ENCODE data around the gene MTA1. TPM values are rescaled to one million over a fixed set of nuclear protein-coding genes. Genes with fewer than 3 reads are reported as not detected.

Gene MTA1
- total and polyA plus RNA-seq, 2 of the 8 experiments (the other 6 are each of a cell fraction or from before 2014, with no cell fraction given), result 73.9 to 221 TPM

DNA sequence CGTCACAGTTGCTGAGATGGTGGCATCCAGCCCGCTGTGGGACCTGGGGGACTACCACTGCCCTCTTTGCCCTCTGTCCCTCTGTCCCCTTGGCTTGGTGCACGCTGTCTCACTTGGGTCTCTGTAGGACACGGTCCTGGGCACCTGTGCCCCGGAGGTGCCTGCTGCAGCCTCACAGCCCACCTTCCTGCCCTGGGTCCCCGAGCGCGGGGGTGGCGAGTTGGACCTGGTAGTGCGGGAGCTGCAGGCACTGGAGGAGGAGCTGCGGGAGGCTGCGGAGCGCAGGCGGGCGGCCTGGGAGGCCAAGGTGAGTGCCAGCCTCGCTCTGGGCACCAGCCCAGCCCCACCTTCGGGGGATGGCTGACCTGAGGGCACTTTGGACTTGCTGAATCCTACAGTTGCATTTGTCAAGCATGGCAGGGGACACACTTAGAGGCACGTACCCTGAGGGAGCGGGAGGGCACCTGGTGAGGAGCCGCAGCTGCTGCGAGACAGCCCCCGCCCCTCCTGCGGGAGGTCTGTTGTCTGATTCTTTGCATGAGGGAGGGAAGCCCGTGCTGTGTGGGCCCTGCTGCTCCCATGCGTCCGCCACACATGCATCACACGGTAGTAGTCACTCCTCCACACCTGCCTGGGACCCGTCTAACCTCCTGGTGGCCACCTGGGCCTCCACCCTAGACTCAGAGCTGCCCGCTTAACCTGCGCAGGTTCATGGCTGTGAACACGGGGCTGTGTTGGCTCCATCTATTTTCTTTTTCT, 78.2 kb downstream of the MTA1 start:
- ChIA-PET POLR2A (ENCODE audit: partially characterized antibody) (no interaction called here), CTCF (ENCODE audit: partially characterized antibody) (interaction anchor here (0.6 kb wide), 1 partner anchor 938 kb away, joined by 3 read pairs; no protein-coding TSS in a partner anchor)
- Histone ChIP-seq H3K4me2 (ENCODE audit: insufficient read depth in 1 of 2, low read depth in 2 of 2, low read length in 2 of 2) (no peak overlapping the region), H3K9ac (replicated peaks in 1 of 4; ENCODE audit: extremely low read depth in 1 of 4, low read depth in 3 of 4, low read length in 3 of 4) (no peak overlapping the region), H2BK12ac (ENCODE audit: low read depth, low read length) (no peak overlapping the region), H2AFZ (ENCODE audit: low read length) (no peak overlapping the region), H3K23me2 (ENCODE audit: low read depth, low read length) (no peaks in the 10 kb centered on the region), H3K18ac (ENCODE audit: extremely low read depth, low read length) (no peak overlapping the region), H3K14ac (ENCODE audit: insufficient read length) (no peak overlapping the region), H2BK15ac (ENCODE audit: low read length) (no peak overlapping the region), H2BK20ac (ENCODE audit: low read length) (no peak overlapping the region), H3K36me3 (ENCODE audit: control insufficient read depth in 2 of 4, insufficient read depth in 4 of 4, low read length in 3 of 4) (no peaks in the 10 kb centered on the region; a peak in 1 of 8 replicates), H3K27ac (ENCODE audit: low read depth, low read length) (no peak overlapping the region), H3K23ac (ENCODE audit: insufficient read length) (no peak overlapping the region), H2BK120ac (replicated peaks; ENCODE audit: low read depth, low read length) (no peak overlapping the region), H3K9me3 (ENCODE audit: insufficient read depth in 2 of 2, low read depth in 1 of 2, low read length in 1 of 2) (no peaks in the 10 kb centered on the region), H2BK5ac (ENCODE audit: low read depth, low read length) (no peak overlapping the region), H3K56ac (replicated peaks; ENCODE audit: insufficient read length, low read depth, low read length) (no peak overlapping the region), H2AK5ac (ENCODE audit: low read depth, low read length) (no peak overlapping the region), H4K5ac (ENCODE audit: insufficient read length, low read depth, low read length) (no peak overlapping the region), H3K79me2 (ENCODE audit: control insufficient read depth in 1 of 2, insufficient read depth in 2 of 2, low read length in 2 of 2) (no peaks in the 10 kb centered on the region), H3K27me3 (replicated peaks in 1 of 4; ENCODE audit: control insufficient read depth in 3 of 4, extremely low read depth in 1 of 4, insufficient read depth in 3 of 4, low read length in 3 of 4) (no peaks in the 10 kb centered on the region), H4K8ac (ENCODE audit: extremely low read depth, insufficient read depth, low read length) (no peak overlapping the region), H3K4ac (replicated peaks; ENCODE audit: insufficient read length, low read depth, low read length) (no peak overlapping the region), H3K79me1 (ENCODE audit: low read depth, low read length) (no peaks in the 10 kb centered on the region), H4K20me1 (replicated peaks in 1 of 2; ENCODE audit: control insufficient read depth in 1 of 2, insufficient read depth in 2 of 2, low read length in 2 of 2) (peaks cover 0 to 2% of the 10 kb centered on the region in 2 experiments), H3K4me1 (replicated peaks in 1 of 4; ENCODE audit: control insufficient read depth in 3 of 4, insufficient read depth in 4 of 4, low read length in 3 of 4) (peaks cover 0 to 3% (median 0%) of the 10 kb centered on the region in 4 experiments; a peak in 2 of 7 replicates), H3K4me3 (ENCODE audit: extremely low read depth in 1 of 4, insufficient read depth in 2 of 4, low read depth in 3 of 4, low read length in 4 of 4) (no peak overlapping the region), H4K91ac (replicated peaks; ENCODE audit: insufficient read length, low read length) (no peak overlapping the region)
- TF ChIP-seq SUZ12 (IDR thresholded peaks at IDR 0.05; ENCODE audit: low read length) (no peak), JUND (IDR thresholded peaks at IDR 0.05; ENCODE audit: low read length) (no peak), RXRA (IDR thresholded peaks at IDR 0.05; ENCODE audit: insufficient read depth, low read depth, low read length) (no peak), CBX8 (IDR thresholded peaks at IDR 0.05; ENCODE audit: borderline replicate concordance, low read depth, low read length) (no peak), EP300 (IDR thresholded peaks at IDR 0.05; ENCODE audit: borderline replicate concordance in 1 of 2, low read depth in 2 of 2, low read length in 2 of 2) (no peak), CREB1 (IDR thresholded peaks at IDR 0.05) (no peak), FOSL1 (IDR thresholded peaks at IDR 0.05; ENCODE audit: insufficient read depth, low read depth, low read length) (no peak), TBP (IDR thresholded peaks at IDR 0.05; ENCODE audit: low read depth, low read length) (no peak), TAF1 (IDR thresholded peaks at IDR 0.05; ENCODE audit: low read depth, low read length) (no peak), CHD1 (IDR thresholded peaks at IDR 0.05; ENCODE audit: low read depth, low read length) (no peak), SAP30 (IDR thresholded peaks at IDR 0.05; ENCODE audit: insufficient read depth, insufficient replicate concordance, low read length) (no peak)
- no peak for FAIRE-seq
- no peak for DNase-seq (ENCODE audit: low read depth in 1 of 2, low spot score in 2 of 2)
- WGBS, 2 experiments (ENCODE audit: extremely low coverage in 1 of 2, insufficient coverage in 1 of 2, insufficient read length in 1 of 2, insufficient replicate concordance in 2 of 2, low coverage in 1 of 2, low lambda C conversion rate in 2 of 2, missing lambda C conversion rate in 1 of 2), result 96% methylated on average over 30 of the region's 31 CpGs; no CpG with 5 or more reads in 1 of the 2 experiments

Data from H1 (cell line).